Neural cell (in vitro differentiated cells): ENCODE measurements around the gene CHRNB4.

Experiments
- CTCF ChIP-seq: fragments of 450-650 bp; IDR thresholded peaks from 2 replicates; pipeline ENCODE4 v1.5.1; 2014; ENCODE audit warnings: antibody characterized with exemption, mild to moderate bottlenecking, moderate library complexity; ENCODE audit not compliant: poor library complexity, severe bottlenecking
- EP300 ChIP-seq: fragments of 450-650 bp; conservative IDR thresholded peaks from 2 replicates; pipeline ENCODE4 v1.6.1; 2014; ENCODE audit warnings: antibody characterized with exemption, mild to moderate bottlenecking, moderate library complexity; ENCODE audit not compliant: poor library complexity, severe bottlenecking
- EZH2 ChIP-seq: fragments of 200-600, 300-800 bp; shearing (Covaris generic), sonication (generic); IDR thresholded peaks from 2 replicates; pipeline ENCODE4 v1.6.1; 2014; ENCODE audit warnings: antibody characterized with exemption, low read length, borderline replicate concordance, mild to moderate bottlenecking; ENCODE audit not compliant: insufficient read depth, poor library complexity, severe bottlenecking
- MXI1 ChIP-seq: fragments of 450-650 bp; conservative IDR thresholded peaks from 2 replicates; pipeline ENCODE4 v1.6.1; 2014; ENCODE audit warnings: antibody characterized with exemption, mild to moderate bottlenecking; ENCODE audit not compliant: poor library complexity, severe bottlenecking
- POLR2AphosphoS5 ChIP-seq: IDR thresholded peaks from 2 replicates; pipeline ENCODE4 v1.6.1; 2012
- RAD21 ChIP-seq: fragments of 450-650 bp; conservative IDR thresholded peaks from 2 replicates; pipeline ENCODE4 v1.6.1; 2014; ENCODE audit warnings: antibody characterized with exemption, mild to moderate bottlenecking, moderate library complexity
- TAF1 ChIP-seq: IDR thresholded peaks from 2 replicates; pipeline ENCODE4 v1.6.1; 2012; ENCODE audit warnings: low read depth

- TF ChIP-seq EZH2 (no peak), POLR2AphosphoS5 (no peak), RAD21 (no peak), TAF1 (no peak), CTCF (no peak), EP300 (no peak), MXI1 (no peak)
Measured at GRCh38 chr15:78603467-78603866, 37.5 kb downstream of the CHRNB4 start.
